ENCODE data around the gene IL6ST. TPM values are rescaled to one million over a fixed set of nuclear protein-coding genes. Genes with fewer than 3 reads are reported as not detected.

The IL6ST gene
- total RNA-seq, 1 donor from 2014 or later = 221 TPM

DNA sequence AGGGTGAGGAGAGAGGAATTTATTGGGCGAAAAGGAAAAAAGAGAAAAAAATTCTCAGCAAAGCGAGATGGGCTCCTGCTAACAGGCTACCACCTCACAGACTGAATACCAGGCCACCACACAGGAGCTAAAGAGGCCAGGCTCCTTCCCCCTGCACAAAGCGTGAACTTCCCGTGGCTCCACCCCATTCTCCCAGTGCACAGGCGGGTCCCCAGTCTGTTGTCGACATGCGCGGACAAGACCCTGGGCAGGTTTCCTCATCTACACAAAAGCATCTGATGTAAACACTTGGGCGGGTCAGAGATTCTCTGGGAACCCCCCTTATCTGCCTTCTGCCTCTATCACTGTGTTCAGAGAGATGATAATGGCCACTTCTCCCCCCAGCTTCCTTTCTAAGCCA is 109.4 kb downstream of the IL6ST start:
- Mint-ChIP-seq H3K36me3 (ENCODE audit: low read depth) (no peaks in the 10 kb centered on the region), H3K4me1 (ENCODE audit: low read depth) (no peaks in the 10 kb centered on the region), H3K4me3 (ENCODE audit: unreplicated experiment) (no peak overlapping the region), H3K27ac (ENCODE audit: unreplicated experiment) (no peak overlapping the region), H3K27me3 (ENCODE audit: low read depth) (no peaks in the 10 kb centered on the region), H3K9me3 (ENCODE audit: low read depth) (no peaks in the 10 kb centered on the region)
- DNase-seq (ENCODE audit: low spot score) = no peak
- TF ChIP-seq, protein P1, sequence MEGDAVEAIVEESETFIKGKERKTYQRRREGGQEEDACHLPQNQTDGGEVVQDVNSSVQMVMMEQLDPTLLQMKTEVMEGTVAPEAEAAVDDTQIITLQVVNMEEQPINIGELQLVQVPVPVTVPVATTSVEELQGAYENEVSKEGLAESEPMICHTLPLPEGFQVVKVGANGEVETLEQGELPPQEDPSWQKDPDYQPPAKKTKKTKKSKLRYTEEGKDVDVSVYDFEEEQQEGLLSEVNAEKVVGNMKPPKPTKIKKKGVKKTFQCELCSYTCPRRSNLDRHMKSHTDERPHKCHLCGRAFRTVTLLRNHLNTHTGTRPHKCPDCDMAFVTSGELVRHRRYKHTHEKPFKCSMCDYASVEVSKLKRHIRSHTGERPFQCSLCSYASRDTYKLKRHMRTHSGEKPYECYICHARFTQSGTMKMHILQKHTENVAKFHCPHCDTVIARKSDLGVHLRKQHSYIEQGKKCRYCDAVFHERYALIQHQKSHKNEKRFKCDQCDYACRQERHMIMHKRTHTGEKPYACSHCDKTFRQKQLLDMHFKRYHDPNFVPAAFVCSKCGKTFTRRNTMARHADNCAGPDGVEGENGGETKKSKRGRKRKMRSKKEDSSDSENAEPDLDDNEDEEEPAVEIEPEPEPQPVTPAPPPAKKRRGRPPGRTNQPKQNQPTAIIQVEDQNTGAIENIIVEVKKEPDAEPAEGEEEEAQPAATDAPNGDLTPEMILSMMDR (IDR thresholded peaks at IDR 0.05) = no peak

Other genes starting within 250 kb of the IL6ST start
- gene IL31RA, start 143.6 kb downstream of the IL6ST start, total RNA-seq = 1.5 to 3.9 TPM (median 1.9 TPM) in 3 replicates
- gene ANKRD55, start 238.4 kb upstream of the IL6ST start, total RNA-seq = not detected in 3 replicates

Data from chondrocyte (in vitro differentiated cells).